ENCODE results near the gene SNRK. TPM values are rescaled to one million over a fixed set of nuclear protein-coding genes. Genes with fewer than 3 reads are reported as not detected.
A peak's percentile ranks its signal among the peaks of the same experiment; 100 is the strongest.

Gene SNRK
- total and polyA plus RNA-seq, 2 of the 13 experiments (the other 11 are each of a cell fraction or from before 2014, with no cell fraction given) = 11.4 to 16.1 TPM

GRCh38 chr3:43353923-43354670, 67.8 kb downstream of the SNRK start:
- ATAC-seq (peak; percentile 59), FAIRE-seq (no peak), DNase-seq (ENCODE audit: low spot score) (no peak)
- Histone ChIP-seq H3K9ac (ENCODE audit: insufficient read depth, low read depth, low read length) (no peak overlapping the region), H3K4me2 (ENCODE audit: low read depth, low read length) (no peak overlapping the region), H4K20me1 (ENCODE audit: insufficient read depth, low read length) (0 out of 2 replicates have a peak, but pooled peaks cover 3% of the 10 kb centered on the region), H3K27me3 (ENCODE audit: control insufficient read depth in 1 of 2, insufficient read depth in 2 of 2, low read length in 2 of 2) (no peaks in the 10 kb centered on the region), H2AFZ (ENCODE audit: low read length) (no peak overlapping the region), H3K9me3 (ENCODE audit: low read length) (peaks cover 6% of the 10 kb centered on the region; the same call in 1 of the 2 replicates), H3K27ac (ENCODE audit: extremely low read length, insufficient read depth, low read length) (no peak overlapping the region), H3K36me3 (replicated peaks in 1 of 2; ENCODE audit: control insufficient read depth in 1 of 2, insufficient read depth in 2 of 2, low read length in 2 of 2) (peaks cover 2 to 9% of the 10 kb centered on the region in 2 experiments; a peak in 4 of 5 replicates), H3K4me3 (replicated peaks in 1 of 3; ENCODE audit: insufficient read depth in 1 of 3, low read depth in 2 of 3, low read length in 3 of 3) (no peak overlapping the region), H3K79me2 (ENCODE audit: insufficient read depth, low read length) (no peaks in the 10 kb centered on the region), H3K4me1 (ENCODE audit: insufficient read depth, low read length) (0 out of 2 replicates have a peak, but pooled peaks cover 9% of the 10 kb centered on the region)
- CTCF ChIA-PET (ENCODE audit: low intra/inter-chr PET ratio, low total read pairs) = no interaction called here
- TF ChIP-seq SOX6 (IDR thresholded peaks at IDR 0.05) (no peak), SOX6 (CRISPR knock-in tag; IDR thresholded peaks at IDR 0.05) (peak; percentile 30; the same call in 1 of the 2 replicates), POLR2G (IDR thresholded peaks at IDR 0.05; ENCODE audit: low read depth, low read length) (0 out of 2 replicates have a peak, but pooled peaks have one; percentile 26), EHMT2 (IDR thresholded peaks at IDR 0.05; ENCODE audit: borderline replicate concordance, low read depth, low read length) (no peak), BATF2 (CRISPR knock-in tag; IDR thresholded peaks at IDR 0.05) (no peak), ATF4 (CRISPR knock-in tag; IDR thresholded peaks at IDR 0.05) (peak in 1 of 2 experiments; percentile 58; a peak in 1 of 4 replicates), HMG20B (CRISPR knock-in tag; conservative IDR thresholded peaks at IDR 0.05) (no peak), MAZ (IDR thresholded peaks at IDR 0.05; ENCODE audit: borderline replicate concordance, low read depth, low read length) (no peak), MAZ (CRISPR knock-in tag; IDR thresholded peaks at IDR 0.05; ENCODE audit: low read depth) (no peak), ZBTB7A (CRISPR knock-in tag; IDR thresholded peaks at IDR 0.05) (no peak), CREBL2 (CRISPR knock-in tag; IDR thresholded peaks at IDR 0.05; ENCODE audit: borderline replicate concordance) (no peak), CEBPG (CRISPR knock-in tag; IDR thresholded peaks at IDR 0.05) (peak; percentile 88), SMC3 (IDR thresholded peaks at IDR 0.05; ENCODE audit: low read length) (peak; percentile 18; the same call in 1 of the 2 replicates), ZNF251 (CRISPR knock-in tag; IDR thresholded peaks at IDR 0.05) (no peak), ZNF33B (CRISPR knock-in tag; IDR thresholded peaks at IDR 0.05) (no peak), CEBPB (IDR thresholded peaks at IDR 0.05; ENCODE audit: borderline replicate concordance, low read depth, low read length) (peak; percentile 94), ZNF414 (CRISPR knock-in tag; IDR thresholded peaks at IDR 0.05) (no peak), SUZ12 (IDR thresholded peaks at IDR 0.05; ENCODE audit: low read depth, low read length) (no peak), THRA (CRISPR knock-in tag; IDR thresholded peaks at IDR 0.05; ENCODE audit: borderline replicate concordance) (peak; percentile 59; the same call in 1 of the 2 replicates)
- 47% methylated on average over 4 of the region's 4 CpGs for WGBS (ENCODE audit: low lambda C conversion rate)
- BruUV-seq (replicated peaks) = no TSS peak
- POLR2A ChIA-PET = no interaction called here
- in situ Hi-C loops (cut with HindIII; ENCODE audit: extremely low pct_ligation_motif_present, low pct_unique_long_range_greater_than_20kb) (no loop called here), intact Hi-C loops (cut with micrococcal nuclease; ENCODE audit: unreplicated experiment) (no loop called here)

All from HepG2 (cell line).